Measurements from ENCODE around the gene AMPD1.

DNA sequence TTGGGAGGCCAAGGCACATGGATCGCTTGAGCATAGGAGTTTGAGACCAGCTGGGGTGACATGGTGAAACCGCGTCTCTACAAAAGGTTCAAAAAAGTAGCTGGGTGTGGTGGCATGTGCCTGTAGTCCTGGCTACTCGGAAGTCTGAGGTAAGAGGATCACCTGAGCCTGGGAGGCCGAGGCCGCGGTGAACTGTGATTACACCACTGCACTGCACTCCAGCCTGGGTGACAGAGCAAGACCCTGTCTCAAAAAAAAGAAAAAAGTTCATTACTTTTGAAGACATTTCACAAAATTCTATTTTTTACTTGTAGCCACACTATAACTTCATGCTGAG lies 23.4 kb downstream of the AMPD1 start:
- TF ChIP-seq, protein P1, sequence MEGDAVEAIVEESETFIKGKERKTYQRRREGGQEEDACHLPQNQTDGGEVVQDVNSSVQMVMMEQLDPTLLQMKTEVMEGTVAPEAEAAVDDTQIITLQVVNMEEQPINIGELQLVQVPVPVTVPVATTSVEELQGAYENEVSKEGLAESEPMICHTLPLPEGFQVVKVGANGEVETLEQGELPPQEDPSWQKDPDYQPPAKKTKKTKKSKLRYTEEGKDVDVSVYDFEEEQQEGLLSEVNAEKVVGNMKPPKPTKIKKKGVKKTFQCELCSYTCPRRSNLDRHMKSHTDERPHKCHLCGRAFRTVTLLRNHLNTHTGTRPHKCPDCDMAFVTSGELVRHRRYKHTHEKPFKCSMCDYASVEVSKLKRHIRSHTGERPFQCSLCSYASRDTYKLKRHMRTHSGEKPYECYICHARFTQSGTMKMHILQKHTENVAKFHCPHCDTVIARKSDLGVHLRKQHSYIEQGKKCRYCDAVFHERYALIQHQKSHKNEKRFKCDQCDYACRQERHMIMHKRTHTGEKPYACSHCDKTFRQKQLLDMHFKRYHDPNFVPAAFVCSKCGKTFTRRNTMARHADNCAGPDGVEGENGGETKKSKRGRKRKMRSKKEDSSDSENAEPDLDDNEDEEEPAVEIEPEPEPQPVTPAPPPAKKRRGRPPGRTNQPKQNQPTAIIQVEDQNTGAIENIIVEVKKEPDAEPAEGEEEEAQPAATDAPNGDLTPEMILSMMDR (IDR thresholded peaks at IDR 0.05; ENCODE audit: low read length), result no peak
- no peak for TF ChIP-seq EZH2phosphoT487 (IDR thresholded peaks at IDR 0.05; ENCODE audit: low read length)
